SU-DHL-6 (cell line): Measurements from ENCODE around the gene ZFYVE26.
"Not testable (repeated sequence)": the region's sequence is repeated elsewhere in the genome, so short reads cannot be mapped to it uniquely, and the experiment has no call there.

Experiments used
- H2AFZ ChIP-seq: fragments of 200-600 bp; sonication (generic); 2 replicates; pipeline ENCODE4 v1.6.1; 2014; ENCODE audit warnings: low read depth, mild to moderate bottlenecking, moderate library complexity, mixed read lengths, antibody characterized with exemption, low read length; ENCODE audit not compliant: severe bottlenecking
- H3F3A ChIP-seq: fragments of 200-600 bp; shearing (Covaris generic); 2 replicates; pipeline ENCODE4 v1.6.0; 2016; ENCODE audit warnings: antibody characterized with exemption, mild to moderate bottlenecking; ENCODE audit not compliant: insufficient read depth
- H3K27ac ChIP-seq: fragments of 200-600 bp; sonication (generic); 2 replicates; pipeline ENCODE4 v1.5.1; 2016; ENCODE audit warnings: low read depth, mild to moderate bottlenecking, low read length, moderate library complexity, mixed read lengths
- H3K27me3 ChIP-seq: fragments of 200-600 bp; sonication (generic), shearing (Covaris generic); 2 replicates; pipeline ENCODE4 v1.6.0; 2014; ENCODE audit warnings: mild to moderate bottlenecking, low read length
- H3K36me3 ChIP-seq: fragments of 200-600 bp; sonication (generic); 2 replicates; pipeline ENCODE4 v1.6.1; 2014; ENCODE audit warnings: mild to moderate bottlenecking, low read length, mixed read lengths
- H3K4me2 ChIP-seq: fragments of 300-600, 200-600 bp; shearing (Covaris generic), sonication (generic); 2 replicates; pipeline ENCODE4 v1.6.0; 2014; ENCODE audit warnings: low read length, low read depth, mild to moderate bottlenecking; ENCODE audit not compliant: poor library complexity, severe bottlenecking
- H3K4me3 ChIP-seq: fragments of 200-600 bp; sonication (generic); 2 replicates; pipeline ENCODE4 v1.5.1; 2014; ENCODE audit warnings: antibody characterized with exemption, low read length, mild to moderate bottlenecking, mixed read lengths; ENCODE audit not compliant: insufficient read depth, poor library complexity, severe bottlenecking
- H3K79me2 ChIP-seq: fragments of 200-600 bp; sonication (generic); 2 replicates; pipeline ENCODE4 v1.6.1; 2014; ENCODE audit warnings: mild to moderate bottlenecking, low read length, moderate library complexity; ENCODE audit not compliant: insufficient read depth
- H3K9ac ChIP-seq: fragments of 200-600 bp; sonication (generic); 2 replicates; pipeline ENCODE4 v1.7.0; 2014; ENCODE audit warnings: mild to moderate bottlenecking, low read length
- H3K9me2 ChIP-seq: fragments of 200-600 bp; sonication (generic); replicated peaks from 2 replicates; pipeline ENCODE4 v1.6.1; 2014; ENCODE audit warnings: low read length; ENCODE audit not compliant: insufficient read depth
- H3K9me3 ChIP-seq: fragments of 200-600 bp; sonication (generic); 2 replicates; pipeline ENCODE4 v1.6.1; 2014; ENCODE audit warnings: low read length, mixed read lengths; ENCODE audit not compliant: insufficient read depth
- H4K20me1 ChIP-seq: fragments of 200-600 bp; sonication (generic); 2 replicates; pipeline ENCODE4 v1.6.1; 2014; ENCODE audit warnings: low read depth, mild to moderate bottlenecking, antibody characterized with exemption, low read length, moderate library complexity, mixed read lengths
- EZH2phosphoT487 ChIP-seq: fragments of 200-600 bp; sonication (generic), shearing (Covaris generic); conservative IDR thresholded peaks from 2 replicates; pipeline ENCODE4 v1.6.1; 2018; ENCODE audit warnings: mild to moderate bottlenecking, antibody characterized with exemption, low read length, moderate library complexity, mixed read lengths
- TF ChIP-seq, protein P1 (sequence below): fragments of 200-600 bp; sonication (generic); IDR thresholded peaks from one replicate; pipeline ENCODE4 v1.5.1; 2017; ENCODE audit warnings: antibody characterized with exemption, mild to moderate bottlenecking, low read length, moderate library complexity; ENCODE audit not compliant: insufficient read depth, poor library complexity, severe bottlenecking

Gene ZFYVE26

DNA sequence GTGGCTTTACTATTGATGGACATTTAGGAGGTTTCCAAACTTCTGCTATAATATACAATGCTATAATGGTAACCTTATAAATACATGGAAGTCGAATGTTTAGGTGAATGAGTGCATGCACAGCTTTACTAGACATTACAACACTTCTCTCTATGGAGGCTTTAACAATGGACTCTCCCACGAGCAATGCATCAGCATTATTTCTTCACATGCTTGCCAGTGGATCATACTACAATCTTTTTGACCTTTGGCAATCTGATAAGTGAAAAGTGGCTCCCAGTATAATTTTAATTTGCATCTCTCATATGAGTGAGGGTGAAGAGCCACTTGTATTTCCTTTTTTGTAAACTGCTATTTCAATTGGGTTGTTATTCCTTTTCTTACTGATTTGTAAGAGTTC is 96.5 kb downstream of the ZFYVE26 start:
- no peak overlapping the region for H3K9ac ChIP-seq
- H3K79me2 ChIP-seq: no peaks in the 10 kb centered on the region
- H3K4me3 ChIP-seq: no peak overlapping the region
- no peak for TF ChIP-seq EZH2phosphoT487
- TF ChIP-seq, protein P1, sequence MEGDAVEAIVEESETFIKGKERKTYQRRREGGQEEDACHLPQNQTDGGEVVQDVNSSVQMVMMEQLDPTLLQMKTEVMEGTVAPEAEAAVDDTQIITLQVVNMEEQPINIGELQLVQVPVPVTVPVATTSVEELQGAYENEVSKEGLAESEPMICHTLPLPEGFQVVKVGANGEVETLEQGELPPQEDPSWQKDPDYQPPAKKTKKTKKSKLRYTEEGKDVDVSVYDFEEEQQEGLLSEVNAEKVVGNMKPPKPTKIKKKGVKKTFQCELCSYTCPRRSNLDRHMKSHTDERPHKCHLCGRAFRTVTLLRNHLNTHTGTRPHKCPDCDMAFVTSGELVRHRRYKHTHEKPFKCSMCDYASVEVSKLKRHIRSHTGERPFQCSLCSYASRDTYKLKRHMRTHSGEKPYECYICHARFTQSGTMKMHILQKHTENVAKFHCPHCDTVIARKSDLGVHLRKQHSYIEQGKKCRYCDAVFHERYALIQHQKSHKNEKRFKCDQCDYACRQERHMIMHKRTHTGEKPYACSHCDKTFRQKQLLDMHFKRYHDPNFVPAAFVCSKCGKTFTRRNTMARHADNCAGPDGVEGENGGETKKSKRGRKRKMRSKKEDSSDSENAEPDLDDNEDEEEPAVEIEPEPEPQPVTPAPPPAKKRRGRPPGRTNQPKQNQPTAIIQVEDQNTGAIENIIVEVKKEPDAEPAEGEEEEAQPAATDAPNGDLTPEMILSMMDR: no peak
- no peaks in the 10 kb centered on the region for H3F3A ChIP-seq
- H4K20me1 ChIP-seq: no peaks in the 10 kb centered on the region
- H3K9me2 ChIP-seq: no peaks in the 10 kb centered on the region
- H3K36me3 ChIP-seq: no peaks in the 10 kb centered on the region
- no peaks in the 10 kb centered on the region for H3K27me3 ChIP-seq
- no peak overlapping the region for H3K27ac ChIP-seq
- no peak overlapping the region for H3K4me2 ChIP-seq
- H2AFZ ChIP-seq: no peak overlapping the region
- no peaks in the 10 kb centered on the region for H3K9me3 ChIP-seq

DNA sequence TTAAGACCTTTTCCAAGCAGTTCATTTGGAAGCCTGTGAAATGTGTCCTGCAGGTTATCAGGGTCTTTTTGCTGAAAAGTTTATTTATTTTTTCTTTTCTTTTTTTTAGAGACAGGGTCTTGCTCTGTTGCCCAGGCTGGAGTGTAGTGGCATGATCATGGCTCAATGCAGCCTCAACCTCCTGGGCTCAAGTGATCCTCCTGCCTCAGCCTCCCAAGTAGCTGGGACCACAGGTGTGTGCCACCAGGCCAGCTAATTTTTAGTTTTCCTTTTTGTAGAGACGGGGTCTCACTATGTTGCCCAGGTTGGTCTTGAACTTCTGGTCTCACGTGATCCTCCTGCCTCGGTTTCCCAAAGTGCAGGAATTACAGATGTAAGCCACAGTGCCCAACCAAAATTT is 97.0 kb downstream of the ZFYVE26 start:
- not testable (repeated sequence) for H2AFZ ChIP-seq, H3K4me2 ChIP-seq, H3K9me3 ChIP-seq, H4K20me1 ChIP-seq, H3K9ac ChIP-seq, H3K36me3 ChIP-seq, H3K27me3 ChIP-seq, H3K4me3 ChIP-seq, H3K27ac ChIP-seq, H3F3A ChIP-seq, H3K79me2 ChIP-seq, H3K9me2 ChIP-seq

DNA sequence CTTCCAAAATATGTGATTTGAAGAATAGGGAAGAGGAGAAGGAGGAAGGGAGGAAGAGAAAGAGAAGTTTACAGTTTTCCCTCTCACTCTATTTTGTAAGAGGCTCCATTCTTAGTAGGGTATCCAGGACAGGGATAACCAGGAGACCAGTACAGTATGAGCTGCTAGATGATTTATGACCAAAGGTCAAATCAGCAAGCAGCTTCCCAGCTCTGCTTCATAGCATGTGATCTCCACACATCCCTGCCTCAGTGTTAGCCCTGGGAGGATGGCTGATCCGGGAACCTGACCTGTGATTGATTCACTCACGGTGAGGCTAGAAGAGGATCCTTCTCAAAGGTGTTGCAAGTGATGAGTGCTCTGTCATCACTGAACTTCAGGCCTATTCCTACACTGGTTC is 98.1 kb downstream of the ZFYVE26 start:
- H3K4me2 ChIP-seq: no peak overlapping the region
- H2AFZ ChIP-seq: no peak overlapping the region

DNA sequence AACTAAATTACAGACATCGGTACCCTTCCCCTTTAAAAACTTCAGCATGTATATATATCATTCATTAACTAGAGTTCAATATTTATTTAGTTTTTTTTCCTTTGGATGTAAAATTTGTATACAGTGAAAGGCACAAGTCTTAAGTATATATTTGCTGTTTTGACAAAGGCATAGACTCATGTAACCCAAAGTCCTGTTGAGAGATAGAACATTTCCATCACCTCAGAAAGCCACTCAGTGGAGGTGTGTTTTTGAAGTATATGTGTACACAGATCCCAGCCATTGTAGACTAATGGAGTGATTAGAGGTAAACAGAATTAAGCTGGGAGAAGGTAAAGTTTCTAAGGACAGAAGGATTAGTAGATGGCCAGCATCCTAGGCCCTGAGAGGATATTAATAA is 99.3 kb downstream of the ZFYVE26 start:
- no peaks in the 10 kb centered on the region for H4K20me1 ChIP-seq
- H3K4me3 ChIP-seq: no peak overlapping the region
- H3K9ac ChIP-seq: no peak overlapping the region
- H3F3A ChIP-seq: no peaks in the 10 kb centered on the region
- no peak overlapping the region for H3K4me2 ChIP-seq
- H3K9me3 ChIP-seq: no peaks in the 10 kb centered on the region
- no peak overlapping the region for H3K27ac ChIP-seq
- no peaks in the 10 kb centered on the region for H3K9me2 ChIP-seq
- H2AFZ ChIP-seq: no peak overlapping the region
- H3K79me2 ChIP-seq: no peaks in the 10 kb centered on the region
- H3K27me3 ChIP-seq: no peaks in the 10 kb centered on the region
- TF ChIP-seq EZH2phosphoT487: no peak
- TF ChIP-seq, protein P1: no peak
- H3K36me3 ChIP-seq: no peaks in the 10 kb centered on the region

More for the DNA sequence above, 98.1 kb downstream of the ZFYVE26 start:
- Histone ChIP-seq H3K9ac (no peak overlapping the region), H3K27me3 (no peaks in the 10 kb centered on the region), H3K9me2 (no peaks in the 10 kb centered on the region), H4K20me1 (no peaks in the 10 kb centered on the region), H3K36me3 (no peaks in the 10 kb centered on the region), H3K79me2 (no peaks in the 10 kb centered on the region), H3K9me3 (no peaks in the 10 kb centered on the region), H3F3A (no peaks in the 10 kb centered on the region), H3K27ac (no peak overlapping the region), H3K4me3 (no peak overlapping the region)
- TF ChIP-seq, protein P1: no peak
- no peak for TF ChIP-seq EZH2phosphoT487
